Sciatic nerve (tissue), 2 donors: ENCODE data around the gene TREH. TPM values are rescaled to one million over a fixed set of nuclear protein-coding genes. Genes with fewer than 3 reads are reported as not detected.
A peak's percentile ranks its signal among the peaks of the same experiment; 100 is the strongest.
"Not testable (repeated sequence)": the region's sequence is repeated elsewhere in the genome, so short reads cannot be mapped to it uniquely, and the experiment has no call there.

ENCODE experiments used
- ATAC-seq: fragments of 200-7000 bp; cut with Tn5 transposase; one replicate; pipeline ENCODE4 v1.9.1; 2020; ENCODE audit warnings: mild to moderate bottlenecking, moderate library complexity
- DNase-seq: peaks from one replicate; pipeline ENCODE4 v3.0.0-alpha.2; 2020; ENCODE audit warnings: low spot score
- intact Hi-C: fragments of 100-400 bp; cut with DNase I; formaldehyde crosslinking; loops from one replicate; pipeline ENCODE4 v1.14.2; 2022
- total RNA-seq: library from RNA; stranded (reverse); fragmentation: NEBNext Ultra II Directional; extraction: Animal tissue kit (Norgen Biotek cat#: 25700); gene quantifications from one replicate; pipeline ENCODE4 v1.2.1, GENCODE V29; 2021
- donor health status: DM: no; HTN: no; CAD: no.
- donor health status: DM: no; HTN: no; CAD: no.

The TREH gene
- total RNA-seq, result not detected

GRCh38 chr11:118679483-118679882, at the start of gene TREH:
Gene TREH, minus strand, starts transcription at chr11:118679650. Its CDS starts 23 bp downstream, at chr11:118679627.
- DNase-seq, result peak; percentile 43
- ATAC-seq, result peak; percentile 42
- intact Hi-C loops, result no loop called here

GRCh38 chr11:118728112-118728511, 48.7 kb upstream of the TREH start:
- DNase-seq, ATAC-seq, intact Hi-C loops: not testable (repeated sequence)

GRCh38 chr11:118727721-118728066, 48.2 kb upstream of the TREH start:
- intact Hi-C loops, ATAC-seq, DNase-seq: not testable (repeated sequence)

- intact Hi-C loops, DNase-seq, ATAC-seq: not testable (repeated sequence)
Measured at GRCh38 chr11:118727001-118727720, 47.7 kb upstream of the TREH start.

- DNase-seq, ATAC-seq, intact Hi-C loops: not testable (repeated sequence)
Measured at GRCh38 chr11:118721478-118722015, 42.1 kb upstream of the TREH start.

- ATAC-seq, intact Hi-C loops, DNase-seq: not testable (repeated sequence)
Measured at GRCh38 chr11:118720740-118721139, 41.3 kb upstream of the TREH start.

GRCh38 chr11:118720078-118720477, 40.6 kb upstream of the TREH start:
- intact Hi-C loops, ATAC-seq, DNase-seq: not testable (repeated sequence)

GRCh38 chr11:118718562-118718961, 39.1 kb upstream of the TREH start:
- intact Hi-C loops, ATAC-seq, DNase-seq: not testable (repeated sequence)

GRCh38 chr11:118717733-118718132, 38.3 kb upstream of the TREH start:
- DNase-seq, intact Hi-C loops, ATAC-seq: not testable (repeated sequence)

- DNase-seq, ATAC-seq, intact Hi-C loops: not testable (repeated sequence)
Measured at GRCh38 chr11:118717221-118717620, 37.8 kb upstream of the TREH start.

- peak; percentile 30 for ATAC-seq
Measured at GRCh38 chr11:118715837-118716260, 36.4 kb upstream of the TREH start.

GRCh38 chr11:118715245-118715831, 35.9 kb upstream of the TREH start:
- no peak for DNase-seq
- intact Hi-C loops, result no loop called here
- ATAC-seq, result peak; percentile 96

More at GRCh38 chr11:118715837-118716260, 36.4 kb upstream of the TREH start:
- intact Hi-C loops, result no loop called here
- DNase-seq, result no peak

- DNase-seq (no peak), ATAC-seq (no peak)
- intact Hi-C loops, result no loop called here
Measured at GRCh38 chr11:118714816-118715215, 35.4 kb upstream of the TREH start.

- DNase-seq, ATAC-seq, intact Hi-C loops: not testable (repeated sequence)
Measured at GRCh38 chr11:118714416-118714815, 35.0 kb upstream of the TREH start.

- no peak for DNase-seq
- intact Hi-C loops, result loop anchor here (10.0 kb wide), 1 partner anchor 197 kb away; no protein-coding TSS in a partner anchor
Measured at GRCh38 chr11:118708296-118708695, 28.8 kb upstream of the TREH start.

GRCh38 chr11:118706546-118706825, 27.0 kb upstream of the TREH start:
- intact Hi-C loops, result loop anchor here (10.0 kb wide), 1 partner anchor 198 kb away; no protein-coding TSS in a partner anchor
- ATAC-seq, result no peak
- DNase-seq, result no peak

More at GRCh38 chr11:118708296-118708695, 28.8 kb upstream of the TREH start:
- no peak for ATAC-seq

- ATAC-seq (peak; percentile 23), DNase-seq (no peak)
- intact Hi-C loops, result loop anchor here (10.0 kb wide), 1 partner anchor 199 kb away; no protein-coding TSS in a partner anchor
Measured at GRCh38 chr11:118705791-118706545, 26.5 kb upstream of the TREH start.

- DNase-seq (no peak), ATAC-seq (peak; percentile 65)
- intact Hi-C loops, result loop anchor here (10.0 kb wide), 1 partner anchor 200 kb away; no protein-coding TSS in a partner anchor
Measured at GRCh38 chr11:118705111-118705741, 25.8 kb upstream of the TREH start.
